K562 treated with DMSO at 1 percent for 4 hours (cell line): ENCODE data around the gene NCBP2. TPM values are rescaled to one million over a fixed set of nuclear protein-coding genes. Genes with fewer than 3 reads are reported as not detected.

Source experiments
- total RNA-seq: library from RNA; unstranded; fragments of 300-600 nt; gene quantifications from 2 replicates; pipeline ENCODE4 v1.2.3, GENCODE V29; 2022; ENCODE audit not compliant: insufficient read depth

Gene NCBP2
- total RNA-seq, result 41.5 and 51.1 TPM in 2 replicates

DNA sequence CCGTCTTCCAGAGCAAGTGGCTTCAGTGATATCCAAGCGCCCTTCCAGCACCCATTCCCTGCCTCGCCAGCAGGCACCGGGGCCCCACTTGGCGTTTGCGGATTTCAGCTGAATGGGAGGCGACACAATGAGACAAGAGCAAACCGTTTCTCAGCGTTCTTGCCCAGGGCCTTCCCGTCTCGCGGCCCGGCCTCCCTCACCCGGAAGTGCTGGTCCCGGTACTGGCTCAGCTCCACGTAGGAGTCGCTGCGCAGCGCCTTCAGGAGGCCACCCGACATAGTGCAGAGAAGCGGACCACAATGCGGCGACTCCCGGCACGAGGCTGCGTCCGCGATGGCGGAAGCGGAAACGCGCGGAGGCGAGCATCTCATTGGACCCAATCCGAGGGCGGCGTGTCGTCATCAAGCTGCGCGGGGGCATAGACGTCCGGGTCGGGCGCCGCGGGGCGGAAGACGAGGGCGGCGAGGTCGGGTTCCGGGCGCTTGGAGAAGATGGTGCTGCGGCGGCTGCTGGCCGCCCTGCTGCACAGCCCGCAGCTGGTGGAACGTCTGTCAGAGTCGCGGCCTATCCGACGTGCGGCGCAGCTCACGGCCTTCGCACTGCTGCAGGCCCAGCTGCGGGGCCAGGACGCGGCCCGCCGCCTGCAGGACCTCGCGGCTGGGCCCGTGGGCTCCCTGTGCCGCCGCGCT lies at the start of gene NCBP2:
TSS of gene NCBP2 (minus strand) at position 303 of the 689 bp plus-strand sequence. CDS start at position 278, 25 bp downstream.

DNA sequence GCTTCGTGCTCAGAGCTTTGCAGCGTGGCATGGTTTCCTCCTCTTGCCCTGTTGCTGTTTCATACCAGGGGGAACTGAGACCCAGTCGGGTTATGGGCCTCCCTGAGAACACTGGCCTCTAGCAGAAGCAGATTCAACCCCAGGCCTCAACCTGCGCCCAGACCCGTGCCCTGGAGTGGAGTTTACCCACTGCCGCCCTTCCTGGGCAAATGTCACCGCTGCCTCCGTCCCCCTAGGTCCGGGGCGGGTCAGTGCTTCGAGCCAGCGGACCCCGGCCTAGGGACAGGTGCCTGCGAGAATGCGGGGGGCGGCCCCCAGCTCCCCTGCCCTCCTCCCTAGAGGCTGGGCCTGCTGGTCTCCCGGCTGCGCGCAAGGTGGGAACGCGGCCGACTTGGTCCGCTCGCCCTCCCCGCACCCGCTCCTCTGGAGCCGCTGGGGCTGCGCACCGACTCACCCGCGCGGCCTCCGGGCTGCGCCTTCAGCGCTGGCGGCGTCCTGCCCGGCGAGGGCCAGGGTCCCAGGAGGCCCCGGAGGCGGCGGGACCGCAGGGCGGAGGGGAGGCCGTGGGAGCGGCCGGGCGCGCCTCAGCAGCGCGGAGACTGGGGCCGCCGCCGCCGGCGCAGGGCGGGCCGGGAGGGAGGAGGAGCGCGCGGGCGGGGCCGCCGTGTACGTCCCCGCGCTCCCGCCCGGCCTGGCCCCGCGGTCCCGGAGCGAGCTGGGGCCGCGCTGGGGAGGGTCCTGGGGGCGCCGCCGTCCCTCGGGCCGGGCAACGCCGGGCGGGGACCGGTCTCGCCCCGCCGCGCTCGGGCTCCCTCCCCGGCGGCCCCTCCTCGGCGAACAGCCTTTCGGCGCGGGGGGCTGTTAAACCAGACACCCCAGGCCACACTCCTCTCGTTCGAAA lies 26.2 kb upstream of the NCBP2 start, which contains the start of gene PIGZ:
TSS of gene PIGZ (minus strand) at position 601 of the 901 bp plus-strand sequence. CDS start 16,802 bp downstream, outside the sequence.

Other genes with a start within 250 kb of the NCBP2 start
- 2.8 and 4.1 TPM in 2 replicates for gene CEP19, start 230.3 kb downstream of the NCBP2 start, total RNA-seq
- 14.9 and 20.8 TPM in 2 replicates for gene PIGX, start 230.2 kb downstream of the NCBP2 start, total RNA-seq
- 24.4 and 27.4 TPM in 2 replicates for gene PAK2, start 202.7 kb downstream of the NCBP2 start, total RNA-seq
- gene SENP5, start 74.6 kb downstream of the NCBP2 start, total RNA-seq, result 16.7 and 24.6 TPM in 2 replicates
- gene PIGZ, start 26.3 kb upstream of the NCBP2 start, total RNA-seq, result 3.1 and 5.5 TPM in 2 replicates
- gene MELTF, start 87.3 kb upstream of the NCBP2 start, total RNA-seq, result 7.9 and 11.5 TPM in 2 replicates